Measurements from ENCODE around the gene GNB5. TPM values are rescaled to one million over a fixed set of nuclear protein-coding genes. Genes with fewer than 3 reads are reported as not detected.

Gene GNB5
- total RNA-seq, 2 experiments from 2014 or later, result 14.5 to 16.2 TPM

DNA sequence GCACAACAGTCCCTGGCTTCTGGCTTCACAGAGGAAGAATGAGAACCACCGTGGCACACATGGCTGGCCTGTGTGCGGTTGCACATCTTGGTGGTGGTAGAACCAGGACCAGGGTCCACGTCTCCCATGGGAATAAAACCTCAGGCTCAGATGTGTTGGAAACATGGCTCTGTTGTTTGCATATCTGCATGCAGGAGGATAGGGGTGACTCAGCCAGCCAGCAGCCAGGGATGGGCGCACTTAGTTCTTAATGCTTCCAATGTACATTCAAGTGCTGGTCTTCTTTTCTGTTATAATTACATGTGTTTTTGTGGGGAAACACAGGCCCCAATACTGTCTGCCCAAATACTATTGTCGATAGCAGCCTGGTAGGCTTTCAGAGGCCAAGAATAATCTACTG is 42.8 kb downstream of the GNB5 start:
- Mint-ChIP-seq H3K4me1 (no peaks in the 10 kb centered on the region), H3K36me3 (peaks cover 14% of the 10 kb centered on the region), H3K27me3 (no peaks in the 10 kb centered on the region), H3K9me3 (no peaks in the 10 kb centered on the region), H3K4me3 (no peak overlapping the region), H3K27ac (no peak overlapping the region)
- DNase-seq, result no peak

DNA sequence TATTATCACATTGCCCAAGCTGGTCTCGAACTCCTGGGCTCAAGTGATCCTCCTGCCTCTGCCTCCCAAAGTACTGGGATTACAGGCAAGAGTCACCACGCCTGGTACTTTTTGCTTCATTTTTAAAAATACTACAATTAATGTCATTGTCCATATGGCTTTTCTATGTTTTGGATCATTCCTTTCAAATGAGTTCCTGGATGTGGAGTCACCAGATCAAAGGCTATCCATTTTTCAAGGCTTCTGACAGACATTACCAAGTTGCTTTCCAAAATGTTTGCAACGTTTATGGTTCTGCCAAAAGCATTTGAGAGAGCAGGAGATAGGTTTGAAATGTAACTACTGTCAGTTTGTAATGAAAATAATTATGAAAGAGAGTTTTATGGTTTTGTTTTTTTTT is 44.4 kb downstream of the GNB5 start:
- Mint-ChIP-seq H3K4me3 (no peak overlapping the region), H3K27ac (no peak overlapping the region), H3K36me3 (peaks cover 14% of the 10 kb centered on the region), H3K27me3 (no peaks in the 10 kb centered on the region), H3K9me3 (no peaks in the 10 kb centered on the region), H3K4me1 (no peaks in the 10 kb centered on the region)
- no peak for DNase-seq

DNA sequence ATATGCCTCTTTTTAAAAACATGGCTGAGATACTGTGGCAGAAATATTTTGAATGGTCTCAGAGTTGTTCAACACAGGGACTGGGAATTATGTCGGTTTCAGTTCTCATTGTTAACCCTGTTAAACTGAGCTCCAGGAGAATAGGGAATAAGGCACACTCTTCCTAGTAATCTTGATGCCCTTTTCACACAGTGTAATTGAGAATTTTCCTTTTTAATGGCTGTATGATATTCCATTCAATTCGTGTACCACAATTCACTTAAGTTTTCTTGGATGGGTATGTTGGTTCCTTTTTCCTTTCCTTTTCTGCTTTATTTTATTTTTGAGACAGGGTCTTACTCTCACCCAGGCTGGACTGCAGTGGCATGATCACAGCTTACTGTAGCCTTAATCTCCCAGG is 44.9 kb downstream of the GNB5 start:
- no peaks in the 10 kb centered on the region for H3K4me1 Mint-ChIP-seq
- peaks cover 10% of the 10 kb centered on the region for H3K36me3 Mint-ChIP-seq
- H3K4me3 Mint-ChIP-seq, result no peak overlapping the region
- DNase-seq, result no peak
- H3K27me3 Mint-ChIP-seq, result no peaks in the 10 kb centered on the region
- no peaks in the 10 kb centered on the region for H3K9me3 Mint-ChIP-seq
- H3K27ac Mint-ChIP-seq, result no peak overlapping the region

DNA sequence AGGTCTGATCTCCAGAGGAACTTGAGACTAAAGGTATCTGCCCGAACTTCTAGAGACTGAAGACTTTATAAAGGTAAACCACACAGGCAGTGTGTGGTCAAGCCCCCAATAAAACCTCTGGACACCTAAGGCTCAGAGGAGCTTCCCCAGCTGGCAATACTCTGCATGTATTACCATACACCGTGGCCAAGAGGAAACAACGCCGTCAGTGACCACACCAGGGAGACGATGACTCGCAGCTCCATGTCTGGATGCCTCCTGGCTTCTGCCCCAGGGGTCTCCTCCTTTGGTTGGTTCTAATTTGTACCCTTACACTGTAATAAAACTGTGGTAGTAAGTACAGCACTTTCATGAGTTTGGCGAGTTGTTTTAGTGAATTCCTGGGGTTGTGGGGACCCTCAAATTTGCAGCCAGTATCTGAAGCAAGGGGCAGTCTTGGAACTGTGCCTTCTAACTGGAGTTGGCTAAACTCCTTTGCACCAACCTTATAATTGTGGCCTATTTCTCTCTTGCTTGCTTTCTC is 46.5 kb downstream of the GNB5 start:
- no peak overlapping the region for H3K4me3 Mint-ChIP-seq
- H3K27me3 Mint-ChIP-seq, result no peaks in the 10 kb centered on the region
- no peak for DNase-seq
- H3K36me3 Mint-ChIP-seq, result peaks cover 11% of the 10 kb centered on the region
- no peak overlapping the region for H3K27ac Mint-ChIP-seq
- H3K9me3 Mint-ChIP-seq, result no peaks in the 10 kb centered on the region
- H3K4me1 Mint-ChIP-seq, result peaks cover 1% of the 10 kb centered on the region

DNA sequence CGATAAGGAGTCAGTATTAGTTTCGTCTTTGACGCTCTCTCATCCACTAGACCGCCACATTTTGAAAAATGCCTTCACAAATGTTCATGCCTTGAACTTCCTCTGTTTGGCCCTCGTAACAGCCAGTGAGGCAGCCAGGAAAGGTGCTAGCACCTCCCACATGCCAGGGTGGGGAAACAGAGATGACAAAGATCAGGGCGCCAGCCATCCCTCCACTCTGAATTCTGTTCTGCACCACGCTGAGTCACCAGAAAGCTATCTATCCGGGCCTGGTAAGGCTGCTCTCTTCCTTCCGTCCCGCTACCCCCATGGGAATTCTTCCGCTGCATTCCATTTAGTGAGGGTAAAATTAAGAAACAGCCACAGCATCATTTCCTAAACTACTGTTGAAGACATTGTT is 47.3 kb downstream of the GNB5 start:
- H3K36me3 Mint-ChIP-seq, result peaks cover 13% of the 10 kb centered on the region
- H3K27me3 Mint-ChIP-seq, result no peaks in the 10 kb centered on the region
- DNase-seq, result no peak
- no peak overlapping the region for H3K4me3 Mint-ChIP-seq
- H3K4me1 Mint-ChIP-seq, result peaks cover 1% of the 10 kb centered on the region
- no peak overlapping the region for H3K27ac Mint-ChIP-seq
- H3K9me3 Mint-ChIP-seq, result no peaks in the 10 kb centered on the region

DNA sequence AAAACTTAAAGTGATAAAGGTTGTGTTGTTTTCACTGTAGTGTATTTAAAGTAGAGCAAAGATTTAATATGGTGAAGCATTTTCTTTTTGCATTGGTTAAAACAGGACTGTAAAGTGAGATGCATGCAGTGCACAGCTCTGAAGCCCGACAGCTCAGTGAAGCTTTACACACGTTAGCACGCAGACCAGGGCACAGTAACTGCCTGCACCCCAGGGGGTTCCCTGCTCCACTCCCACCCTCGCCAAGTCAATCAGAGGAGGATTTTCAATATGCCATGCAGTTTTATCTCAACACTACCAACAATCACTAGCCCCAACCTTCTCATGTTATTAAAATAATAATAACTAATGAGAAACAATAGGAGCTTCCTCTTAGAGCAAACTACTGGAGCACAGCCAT is 50.5 kb downstream of the GNB5 start:
- peaks cover 13% of the 10 kb centered on the region for H3K4me1 Mint-ChIP-seq

DNA sequence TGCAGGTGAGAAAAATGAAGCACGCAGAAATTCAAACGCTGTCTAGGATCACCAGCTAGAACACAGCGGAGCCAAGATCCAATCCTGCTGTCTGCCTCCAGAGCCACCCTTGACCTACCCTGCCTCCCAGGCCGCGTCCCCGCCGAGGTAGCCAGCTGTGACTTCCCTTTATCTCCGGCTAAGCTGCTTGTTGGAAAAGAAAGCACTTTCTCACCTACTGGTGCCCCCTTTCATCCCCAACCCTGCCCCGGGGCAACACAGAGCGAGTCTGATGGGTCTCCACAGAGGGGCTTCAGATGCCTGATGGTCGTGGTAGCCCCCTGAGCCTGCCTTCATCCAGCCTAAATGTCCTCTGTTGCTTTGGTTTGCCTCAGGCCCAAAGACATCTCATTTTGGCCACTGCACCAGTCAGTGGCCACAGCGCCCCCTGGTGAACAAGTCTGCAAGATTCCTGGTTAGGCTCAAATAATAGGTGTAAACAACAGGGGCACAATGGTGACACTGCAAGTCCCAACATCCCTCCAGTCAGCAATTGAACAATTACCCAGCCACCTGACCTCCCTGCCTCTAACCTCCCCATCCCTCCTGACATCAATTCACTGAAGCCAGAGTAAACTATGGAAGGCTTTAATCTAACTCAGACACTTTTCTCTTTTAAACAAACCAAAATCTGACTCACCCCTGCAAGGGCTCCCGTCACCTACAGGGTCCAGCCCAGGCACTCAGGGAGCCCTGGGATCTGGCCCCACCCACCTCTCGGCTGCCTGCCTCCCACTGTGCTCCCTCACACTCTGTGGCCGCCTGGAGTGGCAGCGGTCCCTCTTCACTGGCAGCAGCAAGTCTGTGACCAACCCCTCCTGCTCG is 51.4 kb downstream of the GNB5 start:
- Mint-ChIP-seq H3K4me1 (peaks cover 15% of the 10 kb centered on the region), H3K27ac (no peak overlapping the region), H3K27me3 (no peaks in the 10 kb centered on the region), H3K4me3 (no peak overlapping the region), H3K9me3 (no peaks in the 10 kb centered on the region), H3K36me3 (peaks cover 3% of the 10 kb centered on the region)
- DNase-seq, result peak; percentile 61

More for the DNA sequence above, 50.5 kb downstream of the GNB5 start:
- H3K4me3 Mint-ChIP-seq, result no peak overlapping the region
- no peaks in the 10 kb centered on the region for H3K27me3 Mint-ChIP-seq
- no peak overlapping the region for H3K27ac Mint-ChIP-seq
- H3K9me3 Mint-ChIP-seq, result no peaks in the 10 kb centered on the region
- peaks cover 3% of the 10 kb centered on the region for H3K36me3 Mint-ChIP-seq
- DNase-seq, result no peak

DNA sequence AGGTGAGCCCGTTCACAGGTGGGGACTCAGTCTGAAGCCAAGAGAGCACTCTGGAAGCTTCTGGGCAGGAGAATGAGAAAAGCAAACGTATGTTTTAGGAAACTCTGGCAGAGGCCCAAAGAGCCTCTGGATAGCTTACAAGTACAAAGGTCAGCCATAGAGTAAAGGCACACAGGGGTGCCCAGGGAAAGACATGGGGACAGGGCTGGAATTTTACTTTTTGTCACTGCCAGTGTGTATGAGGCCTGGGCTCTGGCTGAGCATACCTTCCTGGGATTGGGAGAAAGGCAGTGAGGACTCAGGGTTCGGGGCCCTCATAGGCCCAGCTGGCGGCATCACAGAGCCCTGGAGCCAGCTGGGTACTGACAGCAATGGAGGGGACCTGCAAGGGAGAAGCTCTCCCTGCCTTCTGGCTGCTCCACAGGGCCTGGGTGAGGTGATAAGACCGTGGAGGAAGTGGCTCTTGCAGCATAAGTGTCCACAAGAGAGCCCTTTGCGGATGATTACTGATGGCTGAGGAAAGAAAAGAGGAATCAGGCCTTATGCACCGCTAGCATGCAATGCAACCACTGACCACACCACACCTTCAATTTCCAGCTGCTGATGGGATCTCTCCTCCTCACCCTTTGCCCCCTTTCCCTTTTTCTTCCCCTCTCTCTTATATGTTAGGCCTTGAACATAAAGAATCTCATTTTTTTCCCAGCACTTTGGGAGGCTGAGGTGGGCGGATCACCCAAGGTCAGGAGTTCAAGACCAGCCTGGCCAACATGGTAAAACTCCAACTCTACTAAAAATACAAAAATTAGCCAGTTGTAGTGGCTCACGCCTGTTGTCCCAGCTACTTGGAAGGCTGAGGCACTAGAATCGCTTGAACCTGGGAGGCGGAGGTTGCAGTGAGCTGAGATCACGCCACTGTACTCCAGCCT is 53.5 kb downstream of the GNB5 start:
- Mint-ChIP-seq H3K4me3 (no peak overlapping the region), H3K27me3 (no peaks in the 10 kb centered on the region), H3K4me1 (peaks cover 15% of the 10 kb centered on the region), H3K36me3 (peaks cover 3% of the 10 kb centered on the region), H3K9me3 (no peaks in the 10 kb centered on the region), H3K27ac (no peak overlapping the region)
- DNase-seq, result no peak

DNA sequence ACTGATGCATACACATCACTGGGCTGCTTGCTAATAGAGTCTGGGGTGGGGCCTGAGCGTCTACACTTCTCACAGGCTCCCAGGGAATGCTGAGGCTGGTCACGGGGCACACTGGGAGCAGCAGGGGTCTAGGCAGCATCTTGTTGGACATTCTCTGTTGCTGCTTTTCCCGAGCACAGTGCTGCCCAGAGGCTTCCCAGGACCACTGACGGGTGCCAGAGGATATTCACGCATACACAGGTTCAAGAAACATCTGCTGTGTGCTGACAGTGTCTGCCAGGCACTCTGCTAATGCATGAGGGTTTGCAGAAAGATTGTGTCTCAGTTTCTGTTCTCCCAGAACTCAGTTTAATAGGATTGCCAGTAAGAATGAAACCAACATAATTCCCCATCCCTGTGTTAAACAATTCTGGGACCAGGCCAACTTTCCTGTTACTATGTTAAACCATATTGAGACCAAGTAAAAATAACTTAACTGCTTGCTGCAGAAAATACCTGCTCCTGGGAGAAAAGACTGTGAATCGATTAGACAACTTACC is 54.7 kb downstream of the GNB5 start:
- no peaks in the 10 kb centered on the region for H3K9me3 Mint-ChIP-seq
- no peak for DNase-seq
- no peak overlapping the region for H3K27ac Mint-ChIP-seq
- no peaks in the 10 kb centered on the region for H3K27me3 Mint-ChIP-seq
- peaks cover 15% of the 10 kb centered on the region for H3K4me1 Mint-ChIP-seq
- peaks cover 3% of the 10 kb centered on the region for H3K36me3 Mint-ChIP-seq
- H3K4me3 Mint-ChIP-seq, result no peak overlapping the region

DNA sequence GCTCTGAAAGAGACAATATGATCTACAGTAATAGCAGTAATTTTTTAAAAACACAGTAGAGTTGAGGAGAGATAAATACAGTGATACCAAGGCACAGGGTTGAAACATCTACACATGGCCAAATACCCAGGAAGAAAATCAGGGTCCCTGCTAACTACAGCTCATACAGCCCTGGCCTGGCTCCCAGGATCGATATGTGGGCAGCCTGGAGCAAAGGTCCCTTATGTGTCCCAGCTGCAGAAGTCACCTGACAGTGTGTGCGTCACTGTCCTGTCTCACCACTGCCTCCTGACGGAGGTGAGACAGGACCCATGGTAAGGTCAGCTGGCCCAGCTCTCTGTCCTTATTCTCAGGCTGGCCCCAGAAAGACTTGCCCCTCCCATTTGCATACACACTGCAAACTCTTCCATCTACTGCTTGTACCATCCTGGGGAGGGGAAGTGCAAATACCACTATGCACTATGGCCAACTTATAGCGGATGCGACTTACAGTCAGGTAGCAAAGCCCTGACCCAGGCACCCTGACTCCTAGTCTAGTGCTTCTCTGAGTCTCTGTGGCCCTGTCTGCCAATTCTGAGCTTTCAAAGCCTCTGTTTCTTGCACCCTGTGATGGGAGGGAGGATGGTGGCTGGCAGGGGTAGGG is 56.6 kb downstream of the GNB5 start:
- Mint-ChIP-seq H3K36me3 (peaks cover 1% of the 10 kb centered on the region), H3K9me3 (no peaks in the 10 kb centered on the region), H3K27me3 (no peaks in the 10 kb centered on the region), H3K4me3 (no peak overlapping the region), H3K27ac (no peak overlapping the region), H3K4me1 (peaks cover 13% of the 10 kb centered on the region)
- DNase-seq, result no peak

DNA sequence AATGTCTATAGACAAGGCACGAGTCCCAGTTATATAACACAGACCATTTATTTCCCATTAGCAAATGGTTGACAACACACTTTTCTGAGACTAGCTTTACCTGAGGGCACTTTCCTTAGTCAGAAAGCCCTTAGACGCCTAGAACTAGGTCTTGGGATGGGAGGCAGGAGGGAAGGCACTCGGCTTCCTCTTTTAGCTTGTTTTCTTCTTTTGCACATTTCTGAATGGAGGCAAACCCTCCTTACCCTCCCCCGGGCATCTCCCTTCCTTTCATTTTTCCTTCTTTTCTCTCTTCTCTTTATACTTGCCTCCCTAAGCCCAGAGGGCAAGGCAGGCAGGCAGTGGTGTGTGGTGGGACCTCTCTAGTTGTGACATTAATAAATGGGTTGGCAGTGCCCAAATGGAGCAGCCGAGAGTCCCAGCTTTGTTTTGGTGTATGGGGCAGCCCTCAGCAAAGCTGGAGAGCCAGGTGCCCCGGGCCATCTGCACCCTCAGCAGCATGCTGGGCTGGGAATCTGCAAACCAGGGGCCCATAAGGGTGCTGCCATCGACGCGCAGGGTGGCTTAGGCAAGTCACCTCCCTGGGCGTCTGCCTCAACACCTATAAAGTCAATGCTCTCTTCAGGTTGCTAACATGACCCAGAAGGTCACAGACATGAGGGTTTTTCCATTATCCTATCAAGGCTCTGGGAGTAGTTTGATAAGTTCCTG is 57.5 kb downstream of the GNB5 start:
- H3K4me1 Mint-ChIP-seq, result peaks cover 13% of the 10 kb centered on the region
- no peaks in the 10 kb centered on the region for H3K36me3 Mint-ChIP-seq
- no peak overlapping the region for H3K4me3 Mint-ChIP-seq
- no peaks in the 10 kb centered on the region for H3K27me3 Mint-ChIP-seq
- no peak for DNase-seq
- H3K27ac Mint-ChIP-seq, result no peak overlapping the region
- H3K9me3 Mint-ChIP-seq, result no peaks in the 10 kb centered on the region

DNA sequence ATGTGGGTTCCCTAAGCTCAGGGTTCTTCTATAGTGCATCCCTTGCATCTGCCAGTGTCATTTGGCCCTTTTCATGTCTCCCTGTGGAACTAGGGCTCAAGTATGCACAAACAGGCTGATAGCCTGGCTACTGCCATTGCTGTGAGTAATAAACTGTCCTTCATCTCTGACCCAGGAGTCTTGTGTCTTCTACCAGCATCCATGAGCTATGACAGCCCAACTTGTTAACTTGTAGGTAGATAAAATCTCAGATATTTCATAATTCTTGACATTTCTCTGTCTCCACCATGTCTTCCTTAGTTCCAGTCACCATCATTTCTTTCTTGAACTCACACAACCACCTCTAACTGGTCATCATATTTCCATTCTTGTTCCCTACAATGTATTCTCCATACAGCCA is 59.1 kb downstream of the GNB5 start:
- Mint-ChIP-seq H3K4me3 (no peak overlapping the region), H3K9me3 (no peaks in the 10 kb centered on the region), H3K27ac (no peak overlapping the region), H3K27me3 (no peaks in the 10 kb centered on the region), H3K36me3 (no peaks in the 10 kb centered on the region), H3K4me1 (peaks cover 12% of the 10 kb centered on the region)
- DNase-seq, result no peak

DNA sequence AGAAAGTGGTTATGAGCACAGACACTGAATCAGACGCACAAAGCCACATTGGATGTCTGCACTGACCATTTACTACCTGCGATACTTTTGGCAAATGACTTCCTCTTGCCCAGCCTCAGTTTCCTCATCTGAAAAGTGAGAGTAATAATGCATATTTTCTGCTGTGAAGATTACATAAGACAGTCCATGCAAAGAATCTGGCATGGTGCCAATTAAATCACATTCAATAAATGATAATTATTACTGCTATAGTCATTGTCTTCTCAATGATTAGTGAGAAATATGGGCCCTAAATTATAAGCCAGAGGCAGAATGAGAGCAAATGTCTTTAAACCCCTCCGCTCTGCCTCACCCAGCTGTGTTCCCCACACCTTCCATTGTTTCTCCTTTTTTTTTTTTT is 62.6 kb downstream of the GNB5 start:
- H3K27ac Mint-ChIP-seq, result no peak overlapping the region
- no peaks in the 10 kb centered on the region for H3K36me3 Mint-ChIP-seq
- no peak for DNase-seq
- H3K4me1 Mint-ChIP-seq, result no peaks in the 10 kb centered on the region
- no peaks in the 10 kb centered on the region for H3K9me3 Mint-ChIP-seq
- no peaks in the 10 kb centered on the region for H3K27me3 Mint-ChIP-seq
- no peak overlapping the region for H3K4me3 Mint-ChIP-seq

DNA sequence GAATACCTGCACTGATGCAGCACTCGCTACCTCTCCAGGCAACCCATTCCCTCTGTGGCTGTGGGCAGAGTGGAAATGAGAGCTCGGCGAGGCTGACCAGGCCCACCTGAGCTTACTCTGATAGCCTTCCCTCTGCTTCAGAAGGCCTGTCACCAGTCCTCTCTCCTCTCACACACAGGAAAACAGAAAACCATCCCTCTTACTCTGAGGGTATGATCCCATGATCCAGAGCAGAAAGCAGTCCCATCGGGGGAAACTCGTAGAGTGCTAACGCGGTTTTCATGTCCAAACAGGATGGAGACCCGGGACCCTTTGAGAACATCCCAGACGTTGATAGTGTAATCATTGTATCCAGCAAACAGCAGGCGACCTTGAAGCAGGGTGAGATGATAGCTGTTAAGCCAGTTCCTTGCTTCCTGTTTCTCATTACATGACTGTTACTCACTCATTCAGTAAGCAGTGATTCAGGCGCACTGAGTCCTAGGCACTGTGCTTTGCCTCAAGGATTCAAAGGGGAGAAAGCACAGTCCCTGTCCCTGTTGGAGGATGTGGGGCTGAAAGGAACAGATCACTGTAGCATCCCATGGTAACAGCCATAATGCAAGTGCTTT is 66.8 kb downstream of the GNB5 start:
- Mint-ChIP-seq H3K9me3 (no peaks in the 10 kb centered on the region), H3K27me3 (no peaks in the 10 kb centered on the region), H3K4me3 (no peak overlapping the region), H3K4me1 (no peaks in the 10 kb centered on the region), H3K36me3 (no peaks in the 10 kb centered on the region), H3K27ac (no peak overlapping the region)
- no peak for DNase-seq
